GM19372 (cell line): ENCODE data around the gene UNC5A.
A peak's percentile ranks its signal among the peaks of the same experiment; 100 is the strongest.

Experiments
- ATAC-seq: cut with Tn5 transposase; IDR thresholded peaks from one replicate; pipeline ENCODE4 v1.9.1; 2021; ENCODE audit warnings: mild to moderate bottlenecking, low read depth, moderate library complexity; ENCODE audit not compliant: unreplicated experiment

Gene UNC5A

GRCh38 chr5:176798949-176799348, 11.4 kb upstream of the UNC5A start:
- no peak for ATAC-seq

- ATAC-seq: no peak
These were observed 10.9 kb upstream of the UNC5A start for GRCh38 chr5:176799488-176799887.

GRCh38 chr5:176800024-176800423, 10.3 kb upstream of the UNC5A start:
- no peak for ATAC-seq

- ATAC-seq: no peak
These were observed 8.1 kb upstream of the UNC5A start for GRCh38 chr5:176802116-176802784.

GRCh38 chr5:176803068-176803942, 7.1 kb upstream of the UNC5A start:
- no peak for ATAC-seq

- ATAC-seq: no peak
These were observed 6.3 kb upstream of the UNC5A start for GRCh38 chr5:176803943-176804498.

- no peak for ATAC-seq
These were observed 4.2 kb upstream of the UNC5A start for GRCh38 chr5:176806137-176806536.

- ATAC-seq: no peak
These were observed 747 bp upstream of the UNC5A start for GRCh38 chr5:176809544-176810080.

- ATAC-seq: no peak
These were observed 535 bp downstream of the UNC5A start for GRCh38 chr5:176810687-176811501.

- no peak for ATAC-seq
These were observed 2.2 kb downstream of the UNC5A start for GRCh38 chr5:176812269-176813259.

- no peak for ATAC-seq
These were observed 3.4 kb downstream of the UNC5A start for GRCh38 chr5:176813587-176814312.

- ATAC-seq: no peak
These were observed 3.9 kb downstream of the UNC5A start for GRCh38 chr5:176814313-176814685.

- no peak for ATAC-seq
These were observed 4.6 kb downstream of the UNC5A start for GRCh38 chr5:176814836-176815438.

GRCh38 chr5:176816043-176816745, 5.8 kb downstream of the UNC5A start:
- no peak for ATAC-seq

- no peak for ATAC-seq
These were observed 6.5 kb downstream of the UNC5A start for GRCh38 chr5:176816791-176817347.

GRCh38 chr5:176817369-176817840, 7.0 kb downstream of the UNC5A start:
- ATAC-seq: peak; percentile 7

GRCh38 chr5:176817841-176818377, 7.5 kb downstream of the UNC5A start:
- ATAC-seq: peak; percentile 34
